Measurements from ENCODE around the gene CPA1. TPM values are rescaled to one million over a fixed set of nuclear protein-coding genes. Genes with fewer than 3 reads are reported as not detected.

CPA1 gene
- total and polyA plus RNA-seq, 4 donors, result 0.31 to 12.5 (median 0.73) TPM

DNA sequence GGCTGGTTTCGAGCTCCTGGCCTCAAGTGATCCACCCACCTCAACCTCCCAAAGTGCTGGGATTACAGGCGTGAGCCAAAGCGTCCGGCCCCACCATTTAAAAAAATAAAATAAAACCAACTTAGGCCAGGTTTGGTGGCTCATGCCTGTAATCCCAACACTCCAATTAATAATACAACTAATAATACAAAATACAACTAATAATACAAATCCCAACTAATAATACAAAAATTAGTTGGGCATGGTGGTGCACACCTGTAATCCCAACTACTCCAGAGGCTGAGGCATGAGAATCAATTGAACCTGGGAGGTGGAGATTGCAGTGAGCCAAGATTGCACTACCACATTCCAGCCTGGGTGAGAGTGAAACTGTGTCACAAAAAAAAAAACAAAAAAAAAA, 32.9 kb downstream of the CPA1 start:
- H3K9ac ChIP-seq (ENCODE audit: insufficient read depth in 1 of 2, low read length in 2 of 2), result no peak overlapping the region
- DNase-seq (no peak), ATAC-seq (ENCODE audit: insufficient read depth, low FRiP score) (no peak)
- TF ChIP-seq CTCF (IDR thresholded peaks at IDR 0.05; ENCODE audit: control extremely low read depth, extremely low read depth), result no peak
- peaks cover 2 to 36% (median 5%) of the 10 kb centered on the region in 5 donors for H3K4me1 ChIP-seq (ENCODE audit: control insufficient read depth in 5 of 5, insufficient read depth in 5 of 5, low read length in 5 of 5)
- H3K27me3 ChIP-seq (ENCODE audit: control insufficient read depth in 3 of 3, insufficient read depth in 3 of 3, low read length in 2 of 3), result no peaks in the 10 kb centered on the region
- no peak overlapping the region for H3K4me3 ChIP-seq
- no peaks in the 10 kb centered on the region for H3K9me3 ChIP-seq (ENCODE audit: control insufficient read depth in 4 of 4, insufficient read depth in 3 of 4, low read length in 3 of 4)
- H3K27ac ChIP-seq (ENCODE audit: low read depth in 1 of 2, low read length in 1 of 2), result no peak overlapping the region
- H3K36me3 ChIP-seq (ENCODE audit: control insufficient read depth in 4 of 4, insufficient read depth in 4 of 4, low read length in 4 of 4), result no peaks in the 10 kb centered on the region
- 97 to 99% methylated on average over 4 of the region's 4 CpGs for WGBS, 2 donors

GRCh38 chr7:130415006-130415405, 34.7 kb downstream of the CPA1 start:
- Histone ChIP-seq H3K36me3 (ENCODE audit: control insufficient read depth in 4 of 4, insufficient read depth in 4 of 4, low read length in 4 of 4) (no peaks in the 10 kb centered on the region), H3K4me3 (no peak overlapping the region), H3K9ac (ENCODE audit: insufficient read depth in 1 of 2, low read length in 2 of 2) (no peak overlapping the region), H3K4me1 (ENCODE audit: control insufficient read depth in 5 of 5, insufficient read depth in 5 of 5, low read length in 5 of 5) (peaks cover 0 to 35% (median 5%) of the 10 kb centered on the region in 5 donors), H3K27ac (ENCODE audit: low read depth in 1 of 2, low read length in 1 of 2) (no peak overlapping the region), H3K27me3 (ENCODE audit: control insufficient read depth in 3 of 3, insufficient read depth in 3 of 3, low read length in 2 of 3) (no peaks in the 10 kb centered on the region), H3K9me3 (ENCODE audit: control insufficient read depth in 4 of 4, insufficient read depth in 3 of 4, low read length in 3 of 4) (no peaks in the 10 kb centered on the region)
- DNase-seq (no peak), ATAC-seq (ENCODE audit: insufficient read depth, low FRiP score) (no peak)
- TF ChIP-seq CTCF (IDR thresholded peaks at IDR 0.05; ENCODE audit: control extremely low read depth, extremely low read depth), result no peak

GRCh38 chr7:130417213-130417612, 36.9 kb downstream of the CPA1 start:
- WGBS, 2 donors, result 16 to 52% methylated on average over 5 of the region's 5 CpGs
- H3K4me1 ChIP-seq (ENCODE audit: control insufficient read depth in 5 of 5, insufficient read depth in 5 of 5, low read length in 5 of 5), result peaks cover 0 to 33% (median 7%) of the 10 kb centered on the region in 5 donors
- TF ChIP-seq CTCF (IDR thresholded peaks at IDR 0.05; ENCODE audit: control extremely low read depth, extremely low read depth), result no peak

GRCh38 chr7:130418306-130418705, 38.0 kb downstream of the CPA1 start:
- TF ChIP-seq CTCF (IDR thresholded peaks at IDR 0.05; ENCODE audit: control extremely low read depth, extremely low read depth), result no peak
- no peaks in the 10 kb centered on the region for H3K9me3 ChIP-seq (ENCODE audit: control insufficient read depth in 4 of 4, insufficient read depth in 3 of 4, low read length in 3 of 4)
- no peak overlapping the region for H3K9ac ChIP-seq (ENCODE audit: insufficient read depth in 1 of 2, low read length in 2 of 2)
- no peaks in the 10 kb centered on the region for H3K27me3 ChIP-seq (ENCODE audit: control insufficient read depth in 3 of 3, insufficient read depth in 3 of 3, low read length in 2 of 3)
- no peaks in the 10 kb centered on the region for H3K36me3 ChIP-seq (ENCODE audit: control insufficient read depth in 4 of 4, insufficient read depth in 4 of 4, low read length in 4 of 4)
- ATAC-seq (ENCODE audit: insufficient read depth, low FRiP score), result no peak
- WGBS, 2 donors, result 95 to 98% methylated on average over 7 of the region's 7 CpGs
- H3K4me1 ChIP-seq (ENCODE audit: control insufficient read depth in 5 of 5, insufficient read depth in 5 of 5, low read length in 5 of 5), result peaks cover 0 to 33% (median 8%) of the 10 kb centered on the region in 5 donors
- no peak overlapping the region for H3K4me3 ChIP-seq
- DNase-seq, result no peak
- no peak overlapping the region for H3K27ac ChIP-seq (ENCODE audit: low read depth in 1 of 2, low read length in 1 of 2)

More at GRCh38 chr7:130417213-130417612, 36.9 kb downstream of the CPA1 start:
- Histone ChIP-seq H3K9me3 (ENCODE audit: control insufficient read depth in 4 of 4, insufficient read depth in 3 of 4, low read length in 3 of 4) (no peaks in the 10 kb centered on the region), H3K4me3 (no peak overlapping the region), H3K36me3 (ENCODE audit: control insufficient read depth in 4 of 4, insufficient read depth in 4 of 4, low read length in 4 of 4) (no peaks in the 10 kb centered on the region), H3K27me3 (ENCODE audit: control insufficient read depth in 3 of 3, insufficient read depth in 3 of 3, low read length in 2 of 3) (no peaks in the 10 kb centered on the region), H3K27ac (ENCODE audit: low read depth in 1 of 2, low read length in 1 of 2) (no peak overlapping the region), H3K9ac (ENCODE audit: insufficient read depth in 1 of 2, low read length in 2 of 2) (no peak overlapping the region)
- no peak for ATAC-seq (ENCODE audit: insufficient read depth, low FRiP score)
- DNase-seq, result no peak
